GM18526 (cell line): ENCODE measurements around the gene CHFR.

Source experiments
- POLR2A ChIP-seq: IDR thresholded peaks from 3 replicates; pipeline ENCODE4 v1.6.1; 2011; ENCODE audit not compliant: insufficient read length; ENCODE audit errors: extremely low read depth

CHFR gene

GRCh38 chr12:132886529-132887477, 602 bp downstream of the CHFR start:
- no peak for TF ChIP-seq POLR2A

- no peak for TF ChIP-seq POLR2A
Observed at GRCh38 chr12:132881818-132882217, 5.6 kb downstream of the CHFR start.

GRCh38 chr12:132874175-132874574, 13.2 kb downstream of the CHFR start:
- no peak for TF ChIP-seq POLR2A

- TF ChIP-seq POLR2A, result no peak
Observed at GRCh38 chr12:132873724-132874123, 13.7 kb downstream of the CHFR start.

GRCh38 chr12:132872975-132873421, 14.4 kb downstream of the CHFR start:
- TF ChIP-seq POLR2A, result no peak

- no peak for TF ChIP-seq POLR2A
Observed at GRCh38 chr12:132872073-132872855, 15.1 kb downstream of the CHFR start.

GRCh38 chr12:132869551-132869950, 17.9 kb downstream of the CHFR start:
- TF ChIP-seq POLR2A, result no peak

- TF ChIP-seq POLR2A, result no peak
Observed at GRCh38 chr12:132866251-132866828, 21.1 kb downstream of the CHFR start.

GRCh38 chr12:132861558-132861957, 25.8 kb downstream of the CHFR start:
- no peak for TF ChIP-seq POLR2A

- TF ChIP-seq POLR2A, result no peak
Observed at GRCh38 chr12:132858718-132859266, 28.6 kb downstream of the CHFR start.

- no peak for TF ChIP-seq POLR2A
Observed at GRCh38 chr12:132856581-132856980, 30.8 kb downstream of the CHFR start.

- no peak for TF ChIP-seq POLR2A
Observed at GRCh38 chr12:132853285-132854092, 33.9 kb downstream of the CHFR start.

- TF ChIP-seq POLR2A, result no peak
Observed at GRCh38 chr12:132852496-132852895, 34.9 kb downstream of the CHFR start.

- TF ChIP-seq POLR2A, result no peak
Observed at GRCh38 chr12:132851465-132851864, 35.9 kb downstream of the CHFR start.
